Caki2 (cell line): ENCODE measurements around the gene SMIM29. TPM values are rescaled to one million over a fixed set of nuclear protein-coding genes. Genes with fewer than 3 reads are reported as not detected.

Source experiments
- DNase-seq: peaks from one replicate; pipeline ENCODE4 v3.0.0-alpha.2; 2015; ENCODE audit warnings: low read depth
- in situ Hi-C: cut with HindIII; loops from 2 replicates; pipeline ENCODE4 v1.10.0; 2016; ENCODE audit warnings: low sequenced_read_pairs, low pct_unique_long_range_greater_than_20kb, mixed read lengths
- total RNA-seq: library from RNA; depleted of rRNA; stranded (reverse); fragments of >200 nt; shearing (Covaris generic); gene quantifications from 2 replicates; pipeline ENCODE4 v1.2.3, GENCODE V29; 2014; ENCODE audit warnings: low replicate concordance; rRNA removed

Gene SMIM29
- 57.0 and 64.2 TPM in 2 replicates for total RNA-seq

GRCh38 chr6:34248727-34249468, at the start of gene SMIM29:
TSS of gene SMIM29 (minus strand) at chr6:34249006. CDS start at chr6:34247791, 1,215 bp downstream.
- peak; percentile 90 for DNase-seq
- in situ Hi-C loops = no loop called here

- peak; percentile 69 for DNase-seq
- in situ Hi-C loops = no loop called here
Measured at GRCh38 chr6:34295721-34296120, 46.9 kb upstream of the SMIM29 start.

GRCh38 chr6:34292954-34293353, 44.1 kb upstream of the SMIM29 start:
- no peak for DNase-seq
- in situ Hi-C loops = no loop called here

- in situ Hi-C loops = no loop called here
- DNase-seq = no peak
Measured at GRCh38 chr6:34289137-34289536, 40.3 kb upstream of the SMIM29 start.

GRCh38 chr6:34288581-34288980, 39.8 kb upstream of the SMIM29 start:
- in situ Hi-C loops = no loop called here
- DNase-seq = no peak

- no peak for DNase-seq
- in situ Hi-C loops = no loop called here
Measured at GRCh38 chr6:34285448-34286164, 36.8 kb upstream of the SMIM29 start.

- DNase-seq = no peak
- in situ Hi-C loops = no loop called here
Measured at GRCh38 chr6:34284563-34285447, 36.0 kb upstream of the SMIM29 start.

GRCh38 chr6:34281702-34282334, 33.0 kb upstream of the SMIM29 start:
- DNase-seq = no peak
- in situ Hi-C loops = no loop called here

GRCh38 chr6:34280216-34280615, 31.4 kb upstream of the SMIM29 start:
- in situ Hi-C loops = no loop called here

GRCh38 chr6:34278833-34279232, 30.0 kb upstream of the SMIM29 start:
- no peak for DNase-seq
- in situ Hi-C loops = no loop called here

More at GRCh38 chr6:34280216-34280615, 31.4 kb upstream of the SMIM29 start:
- DNase-seq = no peak

- in situ Hi-C loops = no loop called here
- DNase-seq = no peak
Measured at GRCh38 chr6:34277763-34278112, 28.9 kb upstream of the SMIM29 start.

- in situ Hi-C loops = no loop called here
Measured at GRCh38 chr6:34276881-34277762, 28.3 kb upstream of the SMIM29 start.

GRCh38 chr6:34276191-34276590, 27.4 kb upstream of the SMIM29 start:
- no peak for DNase-seq
- in situ Hi-C loops = no loop called here

More at GRCh38 chr6:34276881-34277762, 28.3 kb upstream of the SMIM29 start:
- no peak for DNase-seq

GRCh38 chr6:34275128-34275804, 26.5 kb upstream of the SMIM29 start:
- in situ Hi-C loops = no loop called here
- DNase-seq = no peak

- in situ Hi-C loops = no loop called here
- no peak for DNase-seq
Measured at GRCh38 chr6:34274129-34274528, 25.3 kb upstream of the SMIM29 start.

GRCh38 chr6:34273242-34273805, 24.5 kb upstream of the SMIM29 start:
- DNase-seq = no peak
- in situ Hi-C loops = no loop called here
